PFSK-1 (cell line): Measurements from ENCODE around the gene PLD5.

Experiments
- FOXP2 ChIP-seq: optimal IDR thresholded peaks from 2 replicates; pipeline ENCODE3; 2011; ENCODE audit warnings: borderline replicate concordance, control low read depth, inconsistent platforms; ENCODE audit not compliant: insufficient read depth; ENCODE audit errors: extremely low read length, extremely low read depth
- POLR2AphosphoS5 ChIP-seq: IDR thresholded peaks from 2 replicates; pipeline ENCODE4 v1.6.1; 2012; ENCODE audit warnings: low read depth, mild to moderate bottlenecking, control low read depth, low read length, moderate library complexity
- SIN3A ChIP-seq: IDR thresholded peaks from 2 replicates; pipeline ENCODE4 v1.6.1; 2012; ENCODE audit warnings: mild to moderate bottlenecking, low read length, moderate library complexity, borderline replicate concordance; ENCODE audit not compliant: insufficient read depth
- TAF1 ChIP-seq: IDR thresholded peaks from 2 replicates; pipeline ENCODE4 v1.6.1; 2012; ENCODE audit warnings: low read length, control low read depth, borderline replicate concordance; ENCODE audit not compliant: insufficient read depth
- TF ChIP-seq, protein P1 (sequence below), 2 experiments: IDR thresholded peaks; 2 replicates each; pipeline versions ENCODE4 v1.6.1 to v1.8.0; 2011 to 2012; ENCODE audit warnings: low read depth in 2 of 2, low read length in 2 of 2, control low read depth in 1 of 2, inconsistent platforms in 1 of 2, mild to moderate bottlenecking in 1 of 2, moderate library complexity in 1 of 2; ENCODE audit not compliant: insufficient read depth in 1 of 2

PLD5 gene

GRCh38 chr1:242405947-242406346 lies 118.5 kb downstream of the PLD5 start:
- TF ChIP-seq FOXP2, result no peak
- TF ChIP-seq, protein P1, sequence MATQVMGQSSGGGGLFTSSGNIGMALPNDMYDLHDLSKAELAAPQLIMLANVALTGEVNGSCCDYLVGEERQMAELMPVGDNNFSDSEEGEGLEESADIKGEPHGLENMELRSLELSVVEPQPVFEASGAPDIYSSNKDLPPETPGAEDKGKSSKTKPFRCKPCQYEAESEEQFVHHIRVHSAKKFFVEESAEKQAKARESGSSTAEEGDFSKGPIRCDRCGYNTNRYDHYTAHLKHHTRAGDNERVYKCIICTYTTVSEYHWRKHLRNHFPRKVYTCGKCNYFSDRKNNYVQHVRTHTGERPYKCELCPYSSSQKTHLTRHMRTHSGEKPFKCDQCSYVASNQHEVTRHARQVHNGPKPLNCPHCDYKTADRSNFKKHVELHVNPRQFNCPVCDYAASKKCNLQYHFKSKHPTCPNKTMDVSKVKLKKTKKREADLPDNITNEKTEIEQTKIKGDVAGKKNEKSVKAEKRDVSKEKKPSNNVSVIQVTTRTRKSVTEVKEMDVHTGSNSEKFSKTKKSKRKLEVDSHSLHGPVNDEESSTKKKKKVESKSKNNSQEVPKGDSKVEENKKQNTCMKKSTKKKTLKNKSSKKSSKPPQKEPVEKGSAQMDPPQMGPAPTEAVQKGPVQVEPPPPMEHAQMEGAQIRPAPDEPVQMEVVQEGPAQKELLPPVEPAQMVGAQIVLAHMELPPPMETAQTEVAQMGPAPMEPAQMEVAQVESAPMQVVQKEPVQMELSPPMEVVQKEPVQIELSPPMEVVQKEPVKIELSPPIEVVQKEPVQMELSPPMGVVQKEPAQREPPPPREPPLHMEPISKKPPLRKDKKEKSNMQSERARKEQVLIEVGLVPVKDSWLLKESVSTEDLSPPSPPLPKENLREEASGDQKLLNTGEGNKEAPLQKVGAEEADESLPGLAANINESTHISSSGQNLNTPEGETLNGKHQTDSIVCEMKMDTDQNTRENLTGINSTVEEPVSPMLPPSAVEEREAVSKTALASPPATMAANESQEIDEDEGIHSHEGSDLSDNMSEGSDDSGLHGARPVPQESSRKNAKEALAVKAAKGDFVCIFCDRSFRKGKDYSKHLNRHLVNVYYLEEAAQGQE (IDR thresholded peaks at IDR 0.05; ENCODE audit: insufficient read depth in 1 of 2, low read depth in 2 of 2, low read length in 2 of 2), result no peak
- TF ChIP-seq TAF1, result no peak
- TF ChIP-seq SIN3A, result no peak
- no peak for TF ChIP-seq POLR2AphosphoS5

DNA sequence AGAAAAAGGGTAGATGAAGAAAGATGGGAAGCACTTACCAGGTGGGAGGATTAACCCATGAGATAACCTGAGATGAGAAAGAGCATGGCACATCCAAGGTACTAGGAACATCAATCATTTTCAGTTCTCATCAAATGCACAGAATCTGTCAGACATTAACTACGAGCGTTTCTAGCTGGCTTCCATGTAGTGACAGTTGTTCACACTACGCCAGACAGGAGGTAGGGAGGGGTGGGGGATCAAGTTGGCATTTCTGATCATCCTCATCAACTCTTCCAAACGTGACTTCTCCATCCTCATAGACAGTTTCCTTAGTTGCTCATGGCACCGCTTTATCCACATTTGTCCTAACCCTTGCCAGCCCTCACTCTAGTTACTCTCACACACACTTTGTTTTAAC lies 120.2 kb downstream of the PLD5 start:
- no peak for TF ChIP-seq POLR2AphosphoS5
- no peak for TF ChIP-seq SIN3A
- TF ChIP-seq FOXP2, result no peak
- TF ChIP-seq TAF1, result no peak
- TF ChIP-seq, protein P1 (IDR thresholded peaks at IDR 0.05; ENCODE audit: insufficient read depth in 1 of 2, low read depth in 2 of 2, low read length in 2 of 2), result no peak

DNA sequence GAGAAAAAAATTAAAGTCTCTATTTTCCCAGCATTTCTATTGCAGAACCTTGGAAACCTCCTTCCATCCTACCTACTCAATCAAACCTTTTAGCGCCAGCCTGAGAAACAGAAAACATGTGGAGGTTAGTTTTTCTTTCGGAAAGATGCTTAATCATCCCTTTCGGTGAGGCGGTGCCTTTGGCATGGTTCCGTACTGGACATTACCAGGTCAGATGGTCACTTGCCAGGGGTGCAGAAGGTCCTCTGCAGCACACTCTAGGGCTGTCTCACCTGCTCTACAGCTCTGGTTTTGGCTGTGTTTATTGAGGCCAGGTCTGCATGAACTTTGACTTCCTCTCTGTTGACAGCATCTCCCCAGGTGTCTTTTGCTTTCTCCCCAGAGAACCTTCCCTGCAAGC lies 121.5 kb downstream of the PLD5 start:
- TF ChIP-seq, protein P1 (IDR thresholded peaks at IDR 0.05; ENCODE audit: insufficient read depth in 1 of 2, low read depth in 2 of 2, low read length in 2 of 2), result no peak
- TF ChIP-seq POLR2AphosphoS5, result no peak
- TF ChIP-seq FOXP2, result no peak
- TF ChIP-seq TAF1, result no peak
- TF ChIP-seq SIN3A, result no peak

- TF ChIP-seq FOXP2 (no peak), POLR2AphosphoS5 (no peak), TAF1 (no peak), SIN3A (no peak)
- TF ChIP-seq, protein P1 (IDR thresholded peaks at IDR 0.05; ENCODE audit: insufficient read depth in 1 of 2, low read depth in 2 of 2, low read length in 2 of 2), result no peak
These were observed 122.6 kb downstream of the PLD5 start for GRCh38 chr1:242401937-242402336.

GRCh38 chr1:242398351-242398750 lies 126.1 kb downstream of the PLD5 start:
- TF ChIP-seq POLR2AphosphoS5 (no peak), SIN3A (no peak), TAF1 (no peak), FOXP2 (no peak)
- TF ChIP-seq, protein P1 (IDR thresholded peaks at IDR 0.05; ENCODE audit: insufficient read depth in 1 of 2, low read depth in 2 of 2, low read length in 2 of 2), result no peak
